GM19324 (cell line): Measurements from ENCODE around the gene MTHFD2.
"Not testable (repeated sequence)": the region's sequence is repeated elsewhere in the genome, so short reads cannot be mapped to it uniquely, and the experiment has no call there.

Source experiments
- ATAC-seq: cut with Tn5 transposase; IDR thresholded peaks from one replicate; pipeline ENCODE4 v1.9.1; 2021; ENCODE audit warnings: mild to moderate bottlenecking, moderate library complexity; ENCODE audit not compliant: unreplicated experiment, low FRiP score

Gene MTHFD2

DNA sequence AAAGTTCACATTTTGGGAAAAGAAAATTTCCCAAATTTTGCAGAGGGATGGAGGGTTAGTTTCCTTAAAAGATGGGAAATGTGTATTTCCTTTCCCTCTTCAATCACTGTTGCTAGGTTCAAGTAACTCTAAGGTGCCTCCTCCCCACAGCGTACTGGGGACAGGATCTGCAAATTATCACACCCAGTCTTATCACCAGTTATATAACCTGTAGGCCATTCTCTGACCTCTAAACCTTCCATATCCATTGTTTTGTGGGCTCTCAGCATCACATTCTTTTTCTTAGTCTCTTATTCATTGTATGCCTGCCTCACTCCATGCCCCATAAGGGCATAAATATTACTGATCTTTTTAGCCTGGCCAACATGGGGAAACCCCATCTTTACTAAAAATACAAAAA lies 3.6 kb upstream of the MTHFD2 start:
- ATAC-seq: no peak

DNA sequence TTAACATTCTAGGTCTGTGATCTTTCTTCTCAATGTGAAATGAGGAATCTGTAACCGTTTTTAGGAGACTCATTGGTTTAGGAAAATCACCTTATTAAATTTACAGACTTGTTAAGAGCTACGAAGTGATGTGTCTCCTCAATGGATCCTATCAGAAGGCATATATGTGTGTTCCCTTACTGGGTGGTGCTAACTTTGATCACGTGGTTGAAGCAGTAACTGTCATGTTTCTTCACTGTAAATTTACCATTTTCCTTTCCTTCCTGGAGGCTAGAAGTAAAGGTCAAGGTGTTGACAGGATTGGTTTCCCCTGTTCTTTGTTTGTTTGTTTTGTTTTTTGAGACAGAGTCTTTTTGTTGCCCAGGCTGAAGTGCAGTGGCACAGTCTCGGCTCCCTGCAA lies 1.4 kb upstream of the MTHFD2 start:
- no peak for ATAC-seq

DNA sequence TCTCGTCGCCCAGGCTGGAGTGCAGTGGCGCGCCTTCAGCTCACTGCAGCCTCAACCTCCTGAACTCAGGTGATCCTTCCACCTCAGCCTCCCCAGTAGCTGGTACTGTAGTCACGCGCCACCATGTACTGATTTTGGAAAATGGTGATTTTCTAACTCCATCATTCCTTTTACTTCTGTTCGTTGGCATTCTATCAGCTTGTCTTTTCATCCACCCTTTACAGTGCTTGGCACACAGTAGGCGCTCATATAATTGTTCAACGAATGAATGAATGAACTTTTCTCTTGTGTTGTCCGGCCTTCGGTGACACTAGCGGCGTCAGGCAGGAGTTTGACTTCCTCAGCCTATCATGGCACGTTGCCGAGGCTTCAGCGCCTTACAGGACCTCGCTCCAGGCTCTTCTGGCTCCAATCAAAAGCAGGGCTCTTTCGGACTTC lies 373 bp upstream of the MTHFD2 start:
- no peak for ATAC-seq

DNA sequence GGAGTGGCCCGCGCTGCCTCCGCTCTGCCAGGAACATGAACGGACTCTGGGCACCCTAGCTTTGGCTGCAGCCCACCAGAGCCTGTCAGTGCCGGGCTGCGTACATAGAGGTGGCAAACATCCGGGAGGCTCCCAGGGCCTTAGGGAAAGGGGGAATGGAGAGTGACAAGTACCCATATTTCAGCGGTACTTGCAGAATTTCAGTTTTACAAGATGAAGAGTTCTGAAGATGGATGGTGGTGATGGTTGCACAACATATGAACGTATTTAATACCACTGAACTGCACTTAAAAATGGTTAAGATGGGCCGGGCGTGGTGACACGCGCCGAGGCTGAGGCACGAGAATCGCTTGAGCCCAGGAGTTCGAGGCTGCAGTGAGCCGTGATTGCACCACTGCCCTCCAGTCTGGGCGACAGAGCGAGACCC lies 873 bp downstream of the MTHFD2 start:
- ATAC-seq: no peak

DNA sequence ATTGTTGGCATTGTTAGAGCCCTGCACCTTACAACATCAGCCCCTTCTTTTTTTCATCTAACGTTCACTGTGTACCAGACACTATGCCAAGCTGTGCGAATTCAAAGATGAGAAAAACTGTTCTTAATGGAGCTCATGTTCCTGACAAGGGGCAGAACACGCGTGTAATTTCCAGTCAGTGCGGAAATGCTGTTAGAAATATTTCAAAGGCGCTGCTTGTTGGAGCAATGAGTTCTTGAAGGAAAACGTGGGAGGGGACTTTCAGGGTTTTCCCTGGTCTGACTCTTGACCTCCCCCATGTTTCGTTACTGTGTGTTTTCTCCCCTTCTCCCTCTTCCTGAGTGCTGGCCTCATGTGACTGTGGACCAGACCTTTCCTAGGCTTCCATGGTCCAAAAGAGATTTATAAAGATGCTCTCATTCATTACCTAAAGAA lies 1.5 kb downstream of the MTHFD2 start:
- ATAC-seq: no peak

DNA sequence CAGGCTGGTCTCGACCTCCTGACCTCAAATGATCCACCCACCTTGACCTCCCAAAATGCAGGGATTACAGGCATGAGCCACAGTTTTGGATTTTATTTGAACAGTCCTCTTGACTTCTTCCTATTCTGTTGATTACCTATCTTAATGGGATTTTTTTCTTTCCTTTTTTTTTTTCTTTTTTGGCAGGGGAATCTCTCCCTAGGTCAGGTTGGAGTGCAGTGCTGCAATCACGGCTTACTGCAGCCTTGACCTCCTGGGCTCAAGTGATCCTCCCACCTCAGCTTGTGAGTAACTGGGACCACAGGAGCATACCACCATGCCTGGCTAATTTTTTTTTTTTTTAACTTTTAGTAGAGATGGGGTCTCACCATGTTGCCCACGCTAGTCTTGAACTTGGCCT lies 2.8 kb downstream of the MTHFD2 start:
- no peak for ATAC-seq

DNA sequence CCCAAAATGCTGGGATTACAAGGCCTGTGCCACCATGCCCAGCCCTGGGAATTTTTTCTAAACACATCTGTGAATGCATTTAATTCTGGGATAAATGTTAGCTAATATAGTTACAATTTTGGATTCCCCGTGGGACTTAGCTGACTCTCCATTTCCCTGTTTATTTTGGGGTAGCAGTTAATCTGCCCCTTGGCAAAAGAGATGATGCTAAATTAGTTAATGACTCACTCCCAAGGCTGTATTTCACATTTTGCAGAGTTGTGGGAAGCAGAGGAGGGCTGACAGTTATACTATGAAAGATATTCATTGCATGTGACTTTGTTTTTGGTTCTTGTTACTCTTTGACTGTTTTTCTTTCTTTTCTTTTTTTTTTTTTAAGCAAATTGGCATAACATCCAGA lies 3.2 kb downstream of the MTHFD2 start:
- no peak for ATAC-seq

DNA sequence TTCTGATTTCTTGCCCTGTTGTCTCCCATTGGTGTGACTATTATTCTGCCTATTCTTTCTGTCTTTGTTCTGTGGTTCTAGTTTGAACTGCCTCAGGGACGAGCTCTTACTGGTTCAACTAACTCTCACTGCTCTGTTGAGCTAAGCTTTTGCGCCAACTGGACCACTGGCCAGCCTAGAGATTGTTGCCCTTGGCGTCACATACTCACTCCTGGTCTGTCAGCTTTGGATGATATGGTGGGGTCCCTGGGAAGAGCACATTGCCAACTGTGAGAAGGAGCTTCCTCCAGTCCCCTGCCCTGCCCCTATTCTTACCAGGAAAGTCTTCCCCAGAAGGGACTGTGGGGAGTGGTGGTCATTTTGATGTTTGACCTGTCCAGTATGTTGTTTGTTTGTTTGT lies 6.0 kb downstream of the MTHFD2 start:
- no peak for ATAC-seq

DNA sequence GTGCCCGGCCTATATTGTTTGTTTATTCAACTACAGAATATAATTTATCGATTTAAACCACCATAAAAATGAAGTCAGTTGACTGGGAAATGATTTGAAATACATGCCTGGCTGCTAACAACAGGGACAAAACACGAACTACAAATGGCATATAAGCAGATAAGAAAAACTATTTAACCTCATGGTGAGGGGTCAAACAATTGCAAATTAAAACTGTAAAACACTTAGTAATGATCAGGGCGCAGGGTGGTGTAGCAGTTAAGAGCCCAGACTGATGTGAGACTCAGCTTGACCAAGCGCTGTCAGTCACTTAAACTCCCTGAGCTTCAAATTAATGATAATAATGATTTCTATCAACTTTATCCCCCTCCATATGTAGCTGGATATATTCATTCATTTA lies 6.7 kb downstream of the MTHFD2 start:
- no peak for ATAC-seq

DNA sequence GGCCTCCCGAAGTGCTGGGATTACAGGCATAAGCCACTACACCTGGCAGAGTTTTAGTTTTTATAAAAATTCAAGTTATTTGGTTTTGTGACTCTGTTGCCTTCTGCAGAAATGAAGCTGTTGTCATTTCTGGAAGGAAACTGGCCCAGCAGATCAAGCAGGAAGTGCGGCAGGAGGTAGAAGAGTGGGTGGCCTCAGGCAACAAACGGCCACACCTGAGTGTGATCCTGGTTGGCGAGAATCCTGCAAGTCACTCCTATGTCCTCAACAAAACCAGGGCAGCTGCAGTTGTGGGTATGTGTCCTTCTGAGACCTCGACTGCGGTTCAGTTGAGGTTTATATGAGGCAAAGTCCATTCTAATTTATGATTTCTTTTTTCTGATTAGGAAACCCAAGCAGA lies 7.2 kb downstream of the MTHFD2 start:
- peak; percentile 35 for ATAC-seq

DNA sequence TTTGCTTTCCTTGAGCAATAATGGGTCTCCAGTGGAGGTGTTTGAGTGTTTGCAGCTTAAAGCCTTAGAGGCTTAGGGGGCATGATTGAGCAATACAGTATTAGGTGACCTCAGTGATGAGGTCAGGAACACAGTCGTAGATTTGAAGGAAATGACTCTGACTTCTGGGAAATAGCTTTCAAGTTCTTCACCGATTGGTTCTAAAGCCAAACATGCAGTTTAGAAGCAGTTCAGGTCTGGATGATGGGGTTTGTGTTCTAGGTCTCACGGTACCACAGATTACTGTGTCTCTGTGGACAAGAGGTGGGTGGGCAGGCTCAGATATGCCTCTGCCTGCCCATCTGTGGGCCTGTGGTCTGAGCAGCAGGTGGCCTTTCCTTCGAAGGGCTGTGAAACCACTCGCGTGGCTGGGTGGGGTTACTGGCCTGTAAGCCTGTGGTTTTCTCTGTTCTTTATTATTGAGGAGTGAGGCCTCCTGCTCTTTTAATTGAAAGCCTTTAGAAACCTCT lies 7.8 kb downstream of the MTHFD2 start:
- peak; percentile 62 for ATAC-seq

DNA sequence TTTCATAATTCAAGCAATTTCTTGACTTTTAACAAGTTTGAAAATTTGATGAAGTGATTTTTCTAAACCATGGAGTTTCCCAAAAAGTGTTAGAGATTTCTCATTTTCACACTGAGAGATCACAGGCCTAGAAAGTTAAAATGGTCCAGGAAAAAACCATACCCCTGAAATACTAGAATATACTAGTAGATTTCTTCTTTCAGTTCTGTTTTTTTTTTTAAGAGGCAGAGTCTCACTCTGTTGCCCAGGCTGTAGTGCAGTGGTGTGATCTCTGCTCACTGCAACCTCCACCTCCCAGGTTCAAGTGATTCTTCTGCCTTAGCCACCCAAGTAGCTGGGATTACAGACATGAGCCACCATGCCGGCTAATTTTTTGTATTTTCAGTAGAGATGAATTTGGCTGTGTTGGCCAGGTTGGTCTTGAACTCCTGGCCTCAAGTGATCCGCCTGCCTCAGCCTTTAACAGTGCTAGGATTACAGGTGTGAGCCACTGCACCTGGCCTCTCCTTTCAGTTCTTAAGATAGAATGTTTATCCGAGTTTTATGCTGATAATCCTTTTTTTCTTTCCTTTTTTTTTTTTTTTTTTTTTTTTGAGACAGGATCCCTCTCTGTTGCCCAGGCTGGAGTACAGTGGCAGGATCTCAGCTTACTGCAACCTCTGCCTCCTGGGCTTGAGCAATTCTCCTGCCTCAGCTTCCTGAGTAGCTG lies 14.4 kb downstream of the MTHFD2 start:
- ATAC-seq: no peak

DNA sequence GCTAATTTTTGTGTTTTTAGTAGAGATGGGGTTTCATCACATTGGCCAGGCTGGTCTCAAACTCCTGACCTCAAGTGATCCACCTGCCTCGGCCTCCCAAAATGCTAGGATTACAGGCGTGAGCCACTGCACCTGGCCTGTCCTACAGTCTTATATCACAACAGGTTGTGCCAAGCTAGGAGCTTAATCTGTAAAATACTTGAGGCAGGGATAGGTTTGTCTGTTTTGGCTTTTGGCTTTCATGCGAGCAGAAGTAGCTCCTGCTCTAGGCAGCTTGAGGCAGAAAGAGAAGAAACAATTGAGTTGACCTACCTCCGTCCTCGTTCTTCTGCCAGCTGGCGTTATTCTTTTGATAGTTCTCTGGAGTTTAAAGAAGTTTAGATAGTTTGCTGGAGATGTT lies 17.4 kb downstream of the MTHFD2 start:
- not testable (repeated sequence) for ATAC-seq

DNA sequence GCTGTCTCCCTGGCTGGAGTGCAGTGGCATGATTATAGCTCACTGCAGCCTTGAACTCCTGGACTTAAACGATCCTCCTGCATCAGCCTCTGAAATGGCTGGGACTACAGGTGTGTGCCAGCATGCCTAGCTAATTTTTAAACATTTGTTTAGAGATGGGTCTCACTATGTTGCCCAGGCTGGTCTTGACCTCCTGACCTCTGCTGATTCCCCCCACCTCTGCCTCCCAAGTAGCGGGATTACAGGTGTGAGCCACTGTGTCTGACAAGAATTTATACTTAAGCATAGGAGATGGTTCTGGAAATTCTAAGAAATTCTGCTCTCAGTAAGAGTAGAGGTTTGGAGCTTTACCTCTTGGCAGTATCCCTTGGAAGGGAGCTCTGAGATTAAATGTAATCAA lies 18.2 kb downstream of the MTHFD2 start:
- no peak for ATAC-seq

DNA sequence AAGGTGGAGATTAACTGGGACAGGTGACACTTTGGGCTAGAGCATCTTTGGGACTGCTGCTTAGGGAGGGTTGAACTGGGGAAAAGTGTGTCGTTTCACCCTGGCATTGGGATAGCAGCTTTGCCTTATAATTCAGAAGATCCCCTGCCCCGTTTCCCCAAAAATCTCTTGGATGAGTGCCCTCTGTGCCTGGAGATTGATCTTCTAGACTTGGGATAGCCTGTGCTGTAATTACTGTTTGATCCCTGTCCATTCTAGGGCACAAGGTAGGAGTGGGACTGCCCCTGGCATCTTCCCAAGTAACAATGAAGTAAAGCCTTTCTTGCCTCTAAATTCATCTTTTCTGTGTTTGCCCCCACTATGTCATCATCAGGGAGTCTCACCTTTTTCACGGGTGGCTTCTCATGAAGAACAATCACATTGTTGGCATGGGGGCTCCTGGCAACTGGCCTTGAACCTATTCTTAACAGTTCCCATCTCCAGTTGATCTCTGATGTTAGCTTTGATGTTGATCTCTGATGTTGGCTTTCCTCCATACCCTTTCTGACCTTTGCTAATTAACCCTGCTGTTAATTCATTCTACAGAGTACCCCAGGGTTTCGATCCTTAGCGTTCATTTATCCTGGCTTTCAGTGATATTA lies 21.6 kb downstream of the MTHFD2 start:
- no peak for ATAC-seq

DNA sequence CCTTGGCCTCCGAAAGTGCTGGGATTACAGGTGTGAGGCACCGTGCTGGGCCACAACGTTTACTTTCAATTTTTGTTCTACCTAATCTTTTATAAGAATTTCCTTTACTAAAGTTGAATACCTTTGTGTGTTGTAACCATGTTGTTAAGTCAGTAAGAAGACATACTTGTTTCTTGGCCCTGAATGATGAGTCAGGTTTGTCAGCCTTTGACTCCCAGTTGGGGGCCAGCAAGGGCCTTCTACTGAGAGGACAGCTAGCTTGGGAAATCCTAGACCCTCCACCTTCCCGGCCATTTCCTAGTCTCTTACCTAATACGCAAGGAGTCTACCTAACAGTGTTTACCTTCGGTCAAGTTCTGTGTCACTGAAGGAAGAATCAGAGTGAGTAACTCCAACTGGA lies 22.7 kb downstream of the MTHFD2 start:
- no peak for ATAC-seq

DNA sequence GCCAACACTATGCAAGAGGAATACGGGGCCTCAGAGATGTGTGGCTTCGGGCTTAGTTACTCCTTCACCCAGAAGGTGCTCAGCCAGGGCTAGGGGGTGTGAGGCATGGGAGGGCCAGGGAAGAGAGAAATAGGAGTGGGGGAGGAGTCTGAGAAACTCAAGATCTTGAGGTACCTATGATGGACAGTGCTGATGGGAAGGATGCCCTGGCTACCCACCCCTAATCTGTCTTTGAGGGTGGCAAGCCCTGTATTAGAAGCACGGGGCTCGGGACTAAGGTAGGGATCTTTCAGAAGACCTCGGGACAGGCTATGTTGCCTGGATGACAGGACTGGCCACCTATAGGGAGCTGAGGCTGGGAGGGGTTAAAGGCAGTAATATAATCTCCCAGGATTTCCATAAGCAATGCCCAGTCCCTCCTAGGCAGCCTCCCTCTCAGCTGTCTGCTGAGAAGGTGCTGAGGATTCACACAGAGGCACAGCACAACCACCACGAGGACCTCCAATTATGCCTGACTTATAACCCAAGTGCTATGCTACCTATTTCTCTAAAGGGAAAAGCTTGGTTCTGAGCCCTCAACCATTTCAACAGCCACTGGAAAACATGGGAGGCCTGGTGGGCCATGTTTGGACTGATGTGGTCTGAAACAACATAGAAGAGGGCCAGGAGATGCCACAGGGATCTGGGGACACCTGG lies 23.3 kb downstream of the MTHFD2 start:
- no peak for ATAC-seq

DNA sequence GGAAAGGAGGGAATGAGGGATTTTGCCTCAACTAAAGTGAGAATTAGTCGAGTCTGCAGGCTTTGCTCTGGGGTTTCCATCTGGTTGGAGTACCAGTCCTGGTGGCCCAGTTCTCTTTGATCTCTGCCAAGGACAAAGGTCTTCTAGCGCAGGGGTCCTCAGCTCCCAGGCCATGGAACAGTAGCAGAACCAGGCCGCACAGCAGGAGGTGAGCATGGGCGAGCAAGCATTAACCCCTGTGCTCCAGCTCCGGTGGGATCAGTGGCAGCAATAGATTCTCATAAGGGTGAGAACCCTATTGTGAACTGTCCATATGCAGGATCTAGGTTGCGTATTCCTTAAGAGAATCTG lies 23.9 kb downstream of the MTHFD2 start:
- ATAC-seq: no peak

DNA sequence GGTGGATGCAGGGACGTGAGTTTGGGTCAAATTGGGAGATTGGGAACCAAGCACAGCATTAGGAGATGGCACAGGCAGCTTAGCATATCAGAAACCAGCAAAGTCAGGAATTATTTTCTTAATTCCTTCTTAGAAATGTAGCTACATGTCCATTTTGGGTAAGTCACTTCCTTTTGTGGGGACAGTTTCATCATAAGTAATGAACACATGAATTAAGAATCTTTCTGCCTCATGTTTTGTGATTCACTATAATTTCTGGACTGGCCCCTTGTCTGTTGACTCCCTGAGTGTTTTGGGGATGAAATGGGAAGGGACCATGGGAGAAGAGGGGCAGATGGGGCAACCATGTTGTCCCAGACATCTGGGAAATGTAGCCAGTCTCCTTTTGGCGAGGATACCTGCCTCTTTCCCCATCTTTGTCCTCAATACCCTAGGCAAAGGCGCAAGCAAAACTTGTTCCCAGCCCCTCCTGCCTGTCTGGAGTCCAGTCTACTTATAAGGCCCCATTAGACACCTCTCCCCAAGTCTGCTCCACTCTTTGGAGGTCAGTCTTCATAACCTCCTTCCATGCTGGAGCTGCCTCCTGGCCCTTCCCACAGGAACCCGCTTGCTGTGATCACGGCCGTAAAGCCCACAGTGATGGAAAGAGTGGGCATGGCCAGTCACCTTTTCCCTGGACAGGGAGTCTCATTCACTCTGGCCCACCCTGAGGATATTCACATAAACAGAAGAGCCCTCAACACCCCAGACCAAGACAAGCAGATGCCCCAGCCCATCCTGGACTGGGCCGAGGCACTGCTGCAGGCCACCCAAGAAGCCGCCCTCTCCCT lies 25.7 kb downstream of the MTHFD2 start:
- no peak for ATAC-seq

DNA sequence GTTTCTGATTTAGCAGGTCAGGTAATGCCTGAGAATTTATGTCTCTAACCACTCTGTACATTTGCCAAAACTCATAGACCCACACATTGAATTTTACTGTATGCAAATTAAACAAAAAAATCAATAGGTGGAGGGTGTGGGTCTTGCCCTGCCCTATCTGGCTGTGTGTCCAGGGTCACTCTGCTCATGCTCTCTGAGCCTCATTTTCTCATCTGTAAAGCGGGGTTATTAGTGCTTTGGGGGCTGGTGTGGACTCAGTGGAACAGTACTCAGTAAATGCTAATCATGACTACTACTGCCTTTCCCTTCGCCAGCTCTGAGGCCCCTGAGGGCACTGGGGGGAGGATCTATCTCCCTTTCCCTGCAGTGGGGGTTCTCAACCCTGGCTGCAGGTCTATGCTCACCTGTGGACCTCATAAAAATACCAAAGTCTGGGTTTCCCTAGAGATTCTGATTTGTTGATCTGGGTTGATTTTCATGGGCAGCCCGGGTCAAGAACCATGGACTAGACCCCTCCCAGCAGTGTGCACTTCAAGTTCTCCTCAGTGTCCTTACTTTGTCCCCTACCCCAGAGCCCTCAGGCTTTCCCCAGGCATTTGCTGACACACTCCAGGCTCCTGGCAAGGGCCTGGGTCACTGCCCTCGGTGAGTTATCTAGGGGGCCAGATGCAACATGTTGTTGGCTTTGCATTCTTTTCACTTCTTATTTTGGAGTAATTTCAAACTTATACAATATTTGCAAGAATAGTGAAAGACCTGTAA lies 27.5 kb downstream of the MTHFD2 start:
- ATAC-seq: no peak
